ENCODE results near the gene PPP4R3B.

Gene PPP4R3B

DNA sequence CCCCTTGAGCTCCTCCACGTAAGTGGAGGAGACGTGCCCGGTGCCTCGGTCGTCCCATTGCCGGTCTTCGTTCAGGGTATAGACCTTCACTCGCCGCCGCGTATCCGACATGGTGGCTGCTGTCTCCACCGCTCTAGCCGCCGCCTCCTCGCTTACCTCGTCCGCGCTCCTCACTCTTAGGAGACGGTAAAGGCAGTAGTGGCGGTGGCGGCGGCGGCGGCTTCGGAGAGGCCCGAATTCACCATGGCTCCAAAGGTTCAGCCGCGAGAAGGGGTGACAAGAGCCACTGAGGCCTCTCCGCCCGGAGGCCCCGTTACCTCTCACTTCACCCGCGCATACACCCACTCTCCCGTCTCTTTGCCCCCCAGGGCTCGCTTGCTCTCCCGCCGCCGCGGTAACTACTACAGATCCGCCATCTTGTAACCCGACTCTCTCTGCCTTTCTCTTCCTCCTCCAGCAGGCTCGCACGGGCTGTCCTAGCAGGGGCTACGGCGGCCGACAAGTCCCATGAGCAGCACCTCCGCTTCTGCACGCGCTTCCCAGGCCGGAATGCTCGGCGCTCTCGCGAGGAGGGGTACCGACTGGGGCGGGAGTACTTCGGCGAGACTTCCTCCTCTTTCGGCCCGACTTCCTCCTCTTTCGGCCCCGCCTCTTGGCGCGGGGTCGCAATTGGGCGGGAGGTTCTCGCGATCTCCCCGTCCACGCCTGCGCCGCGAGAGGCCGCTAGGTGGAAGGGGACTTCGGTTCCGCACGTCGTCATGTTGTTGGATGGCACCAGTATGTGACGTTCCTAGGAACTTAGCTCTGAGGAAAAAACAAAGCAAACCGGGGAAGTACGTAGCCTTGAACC lies at the start of gene PPP4R3B:
Gene PPP4R3B (minus strand): TSS at position 448 of the 850 bp plus-strand sequence. CDS start 337 bp downstream, at position 111.
- H3K36me3 ChIP-seq: peaks cover 47% of the 10 kb centered on the region
- TF ChIP-seq Cebpa-rat (IDR thresholded peaks at IDR 0.05): no peak
- H3K27ac ChIP-seq: peak within 1 kb of the TSS; percentile 100
- H3K9ac ChIP-seq: peak within 1 kb of the TSS; percentile 100
- H3K27me3 ChIP-seq: no peaks in the 10 kb centered on the region
- H3K4me3 ChIP-seq: peak within 1 kb of the TSS; percentile 97
- peaks cover 81% of the 10 kb centered on the region for H4K20me1 ChIP-seq
- H3K4me2 ChIP-seq: peak within 1 kb of the TSS; percentile 96
- H3K9me3 ChIP-seq: no peaks in the 10 kb centered on the region
- peaks cover 48% of the 10 kb centered on the region for H3K4me1 ChIP-seq

DNA sequence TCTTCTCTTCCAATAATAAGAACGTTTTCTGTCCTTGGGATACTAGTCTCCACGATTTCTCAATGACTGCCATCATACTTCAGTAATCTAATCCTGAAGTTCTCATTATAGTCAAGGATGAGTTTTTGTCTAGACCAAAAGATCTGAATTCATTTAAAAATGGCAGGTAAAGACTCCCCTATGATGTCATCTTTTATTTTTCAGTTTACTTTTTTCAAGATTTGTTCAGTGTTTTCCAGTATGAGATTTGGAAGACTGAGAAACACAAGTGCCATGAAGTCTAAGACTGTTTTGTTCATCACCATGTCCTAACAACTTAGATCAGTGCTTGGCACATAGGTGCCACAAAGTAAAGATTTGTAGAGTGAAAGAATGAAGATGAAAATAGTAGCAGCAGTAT lies 35.8 kb upstream of the PPP4R3B start:
- Histone ChIP-seq H3K4me1 (no peaks in the 10 kb centered on the region), H3K27ac (no peak overlapping the region), H3K9ac (no peak overlapping the region), H3K9me3 (no peaks in the 10 kb centered on the region), H3K4me2 (no peak overlapping the region), H3K4me3 (no peak overlapping the region), H3K27me3 (no peaks in the 10 kb centered on the region), H4K20me1 (no peaks in the 10 kb centered on the region), H3K36me3 (peaks cover 69% of the 10 kb centered on the region)
- no peak for TF ChIP-seq Cebpa-rat (IDR thresholded peaks at IDR 0.05)

DNA sequence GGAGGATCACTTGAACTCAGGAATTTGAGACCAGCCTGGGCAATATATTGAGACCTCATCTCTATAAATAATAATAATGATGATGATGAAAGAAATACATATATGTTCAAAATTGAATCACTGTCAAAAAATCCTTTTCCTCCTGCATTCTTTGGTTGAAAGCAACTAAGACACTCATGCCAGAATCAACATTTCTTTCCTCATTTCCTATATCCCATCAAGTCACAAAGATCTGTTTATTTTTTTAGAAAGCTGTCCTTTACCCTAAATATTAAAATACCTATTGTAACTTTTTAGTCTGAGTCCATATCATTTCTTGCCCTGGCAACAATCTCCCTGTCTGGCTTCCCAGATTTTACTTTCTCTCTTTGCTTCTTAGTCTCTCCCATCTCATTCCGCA lies 31.8 kb upstream of the PPP4R3B start:
- Histone ChIP-seq H3K4me3 (no peak overlapping the region), H3K4me1 (no peaks in the 10 kb centered on the region), H3K9ac (no peak overlapping the region), H3K4me2 (no peak overlapping the region), H3K27ac (no peak overlapping the region), H4K20me1 (no peaks in the 10 kb centered on the region), H3K27me3 (no peaks in the 10 kb centered on the region), H3K36me3 (peaks cover 69% of the 10 kb centered on the region), H3K9me3 (no peaks in the 10 kb centered on the region)
- TF ChIP-seq Cebpa-rat (IDR thresholded peaks at IDR 0.05): no peak

DNA sequence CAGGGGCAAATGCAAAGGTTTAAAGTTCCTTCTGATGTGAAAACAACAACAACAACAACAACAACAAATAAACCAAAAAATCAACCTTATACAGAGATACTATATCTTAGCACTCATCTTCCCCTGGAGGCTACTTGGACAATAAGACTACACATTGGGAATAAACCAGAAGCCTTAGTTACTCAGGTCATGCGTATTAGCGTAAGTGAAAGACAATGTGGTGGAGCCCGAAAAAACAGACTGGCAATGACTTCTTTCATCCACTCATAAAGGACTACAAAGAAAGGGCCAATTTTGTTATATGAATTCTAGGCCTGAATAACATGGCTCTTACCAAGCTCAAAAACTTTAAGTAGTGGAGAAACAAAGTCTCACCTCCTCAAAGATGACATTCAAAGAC lies 19.4 kb upstream of the PPP4R3B start:
- Histone ChIP-seq H4K20me1 (no peaks in the 10 kb centered on the region), H3K36me3 (peaks cover 85% of the 10 kb centered on the region), H3K4me2 (no peak overlapping the region), H3K27me3 (no peaks in the 10 kb centered on the region), H3K9me3 (no peaks in the 10 kb centered on the region), H3K4me3 (no peak overlapping the region), H3K4me1 (no peaks in the 10 kb centered on the region), H3K9ac (no peak overlapping the region), H3K27ac (no peak overlapping the region)
- TF ChIP-seq Cebpa-rat (IDR thresholded peaks at IDR 0.05): no peak

DNA sequence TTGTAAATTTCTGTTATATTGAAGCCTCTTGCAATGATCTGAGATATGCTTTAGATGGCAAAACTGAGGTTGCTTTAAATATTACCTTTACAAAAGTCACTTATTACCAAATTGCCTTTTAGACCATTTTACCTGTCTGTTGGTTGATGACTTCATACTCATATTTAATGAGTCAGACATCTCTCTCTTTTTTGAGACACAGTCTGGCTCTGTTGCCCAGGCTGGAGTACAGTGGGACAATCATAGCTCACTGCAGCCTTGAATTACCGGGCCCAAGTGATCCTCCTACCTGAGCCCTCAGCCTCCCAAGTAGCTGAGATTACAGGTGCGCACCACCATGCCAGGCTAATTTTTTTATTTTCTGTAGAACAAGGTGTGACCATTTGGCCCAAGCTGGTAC lies 11.5 kb upstream of the PPP4R3B start:
- Histone ChIP-seq H3K4me3 (no peak overlapping the region), H4K20me1 (peaks cover 31% of the 10 kb centered on the region), H3K27ac (no peak overlapping the region), H3K36me3 (peaks cover 65% of the 10 kb centered on the region), H3K27me3 (no peaks in the 10 kb centered on the region), H3K9me3 (no peaks in the 10 kb centered on the region), H3K4me1 (no peaks in the 10 kb centered on the region; the same call in 1 of the 2 replicates), H3K9ac (no peak overlapping the region), H3K4me2 (no peak overlapping the region)
- TF ChIP-seq Cebpa-rat (IDR thresholded peaks at IDR 0.05): no peak

DNA sequence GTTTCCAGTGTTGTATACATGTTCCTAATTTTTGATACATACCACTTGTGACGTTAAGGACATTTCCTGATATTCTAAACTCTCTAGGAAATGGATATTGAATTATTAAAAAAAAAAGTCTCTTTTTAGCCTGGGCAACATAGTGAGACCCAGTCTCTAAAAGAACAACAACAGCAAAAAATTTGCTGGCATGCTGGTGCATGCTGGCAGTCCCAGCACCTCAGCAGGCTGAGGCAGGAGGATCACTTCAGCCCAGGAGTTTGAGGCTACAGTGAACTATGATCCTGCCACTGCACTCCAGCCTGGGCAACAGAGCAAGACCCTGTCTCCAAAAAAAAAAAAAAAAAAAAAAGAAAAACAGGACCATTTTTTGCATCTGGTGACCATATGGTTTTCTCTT lies 10.5 kb upstream of the PPP4R3B start:
- Histone ChIP-seq H3K4me3 (no peak overlapping the region), H3K9ac (no peak overlapping the region), H3K36me3 (peaks cover 61% of the 10 kb centered on the region), H3K4me1 (peaks cover under 1% of the 10 kb centered on the region; the same call in 1 of the 2 replicates), H3K27me3 (no peaks in the 10 kb centered on the region), H3K4me2 (no peak overlapping the region), H4K20me1 (peaks cover 41% of the 10 kb centered on the region), H3K27ac (no peak overlapping the region), H3K9me3 (no peaks in the 10 kb centered on the region)
- no peak for TF ChIP-seq Cebpa-rat (IDR thresholded peaks at IDR 0.05)

DNA sequence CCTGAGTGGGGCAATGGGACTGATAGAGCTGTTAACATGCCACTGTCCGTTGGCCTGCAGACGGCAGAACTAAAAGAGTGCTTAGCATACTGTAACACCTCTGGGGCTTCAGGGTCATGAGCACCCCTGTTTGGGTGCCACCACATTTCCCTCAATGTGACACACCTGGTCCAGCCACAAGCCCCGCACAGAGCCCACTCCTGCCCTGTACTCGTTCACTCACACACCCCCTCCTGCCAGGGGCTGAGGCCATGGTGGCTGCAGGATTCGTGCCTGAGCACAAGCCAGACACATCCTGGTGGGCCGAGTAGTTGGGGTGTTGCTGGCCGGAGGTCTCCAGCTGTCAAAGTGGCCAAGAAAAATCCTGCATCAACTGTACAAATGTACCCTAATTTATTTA lies 4.4 kb upstream of the PPP4R3B start:
- H3K9ac ChIP-seq: no peak overlapping the region
- no peaks in the 10 kb centered on the region for H3K27me3 ChIP-seq
- no peak overlapping the region for H3K4me3 ChIP-seq
- peaks cover 39% of the 10 kb centered on the region for H3K4me1 ChIP-seq
- H3K4me2 ChIP-seq: peak overlapping the region; percentile 96
- H3K27ac ChIP-seq: no peak overlapping the region
- H3K9me3 ChIP-seq: no peaks in the 10 kb centered on the region
- peaks cover 43% of the 10 kb centered on the region for H3K36me3 ChIP-seq
- no peak for TF ChIP-seq Cebpa-rat (IDR thresholded peaks at IDR 0.05)
- peaks cover 82% of the 10 kb centered on the region for H4K20me1 ChIP-seq

DNA sequence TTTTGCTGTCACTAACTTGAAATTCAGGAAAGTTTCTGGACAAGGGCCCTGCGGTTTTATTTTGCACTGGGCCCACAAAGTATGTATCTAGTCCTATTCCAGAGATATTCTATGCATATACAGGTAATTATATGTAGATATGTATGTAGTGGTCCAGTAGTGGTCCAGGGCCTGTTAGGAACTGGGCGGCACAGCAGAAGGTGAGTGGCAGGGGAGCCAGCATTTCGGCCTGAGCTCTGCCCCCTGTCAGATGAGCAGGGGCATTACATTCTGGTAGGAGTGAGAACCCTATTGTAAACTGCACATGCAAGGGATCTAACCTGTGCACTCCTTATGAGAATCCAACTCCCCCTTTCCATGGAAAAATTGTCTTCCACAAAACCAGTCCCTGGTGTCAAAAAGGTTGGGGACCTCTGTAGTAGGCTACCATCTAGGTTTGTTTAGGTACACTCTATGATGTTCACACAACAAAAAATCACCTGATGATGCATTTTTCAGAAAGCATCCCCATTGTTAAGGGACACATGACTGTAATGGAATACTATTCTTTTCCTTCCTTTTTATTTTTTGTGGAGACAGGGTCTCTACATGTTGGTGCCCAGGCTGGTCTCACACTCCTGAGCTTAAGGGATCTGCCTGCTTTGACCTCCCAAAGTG lies 2.8 kb upstream of the PPP4R3B start:
- Histone ChIP-seq H4K20me1 (peaks cover 84% of the 10 kb centered on the region), H3K9ac (no peak overlapping the region), H3K4me3 (no peak overlapping the region), H3K4me1 (peaks cover 48% of the 10 kb centered on the region), H3K4me2 (peak overlapping the region; percentile 96), H3K36me3 (peaks cover 31% of the 10 kb centered on the region), H3K27ac (no peak overlapping the region), H3K9me3 (no peaks in the 10 kb centered on the region), H3K27me3 (no peaks in the 10 kb centered on the region)
- TF ChIP-seq Cebpa-rat (IDR thresholded peaks at IDR 0.05): no peak

DNA sequence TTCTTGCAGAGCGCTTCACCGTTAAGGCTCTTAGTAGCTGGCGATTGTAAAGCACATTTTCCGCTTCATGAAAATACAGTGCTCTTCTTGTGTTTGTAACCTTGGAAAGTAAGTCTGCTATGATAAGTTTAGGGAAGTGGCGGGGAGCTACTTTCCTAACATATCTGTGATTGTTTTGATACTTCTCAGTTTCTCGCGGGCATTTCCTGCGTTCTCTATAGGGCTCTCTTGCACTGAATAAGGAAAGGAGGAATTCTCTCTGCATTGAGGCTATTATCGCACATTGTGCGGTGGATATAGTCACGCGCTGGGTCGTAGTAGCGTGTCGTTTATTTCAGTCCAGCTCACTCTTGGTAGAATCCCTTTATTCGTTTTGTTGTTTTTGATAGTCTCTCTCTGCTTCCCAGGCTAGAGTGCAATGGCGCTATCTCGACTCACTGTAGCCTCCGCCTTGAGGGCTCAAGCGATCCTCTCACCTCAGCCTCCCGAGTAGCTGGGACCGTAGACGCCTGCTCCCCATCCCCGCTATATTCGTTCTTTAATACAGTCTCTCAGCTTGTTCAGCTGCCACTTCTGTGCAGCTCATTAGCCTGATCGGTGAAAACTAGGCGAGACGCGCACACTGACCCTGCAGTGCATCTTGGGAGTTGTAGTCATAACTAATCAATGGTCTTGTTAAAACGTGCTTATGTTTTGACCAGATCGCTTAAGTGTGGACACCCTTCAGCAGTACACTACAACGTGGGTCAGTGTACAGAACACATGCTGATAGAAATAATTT lies 1.0 kb upstream of the PPP4R3B start:
- Histone ChIP-seq H3K9ac (peak overlapping the region; percentile 90), H3K9me3 (no peaks in the 10 kb centered on the region), H3K27ac (peak overlapping the region; percentile 100), H4K20me1 (peaks cover 84% of the 10 kb centered on the region), H3K4me3 (peak overlapping the region; percentile 97), H3K4me2 (peak overlapping the region; percentile 96), H3K36me3 (peaks cover 39% of the 10 kb centered on the region), H3K27me3 (no peaks in the 10 kb centered on the region), H3K4me1 (peaks cover 53% of the 10 kb centered on the region)
- TF ChIP-seq Cebpa-rat (IDR thresholded peaks at IDR 0.05): no peak

DNA sequence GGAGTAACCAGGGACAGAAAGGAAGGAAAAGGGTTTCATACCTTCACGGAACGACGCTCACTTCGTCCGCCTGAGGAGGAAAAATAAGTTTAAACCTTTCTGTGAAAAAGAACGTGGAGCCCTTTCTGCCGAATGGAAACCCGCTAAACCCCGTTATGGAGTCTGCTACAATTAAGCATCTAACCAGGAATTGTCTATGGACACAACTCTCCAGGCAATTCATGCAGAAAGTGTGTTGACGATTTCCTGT lies 528 bp upstream of the PPP4R3B start:
- H3K4me2 ChIP-seq: peak overlapping the region; percentile 96
- H3K9ac ChIP-seq: peak overlapping the region; percentile 90
- peaks cover 53% of the 10 kb centered on the region for H3K4me1 ChIP-seq
- H3K36me3 ChIP-seq: peaks cover 41% of the 10 kb centered on the region
- no peaks in the 10 kb centered on the region for H3K27me3 ChIP-seq
- H3K4me3 ChIP-seq: peak overlapping the region; percentile 97
- H3K27ac ChIP-seq: peak overlapping the region; percentile 100
- H4K20me1 ChIP-seq: peaks cover 81% of the 10 kb centered on the region
- no peak for TF ChIP-seq Cebpa-rat (IDR thresholded peaks at IDR 0.05)
- no peaks in the 10 kb centered on the region for H3K9me3 ChIP-seq

All from BLaER1 (cell line).